ENCODE results near the gene PLXND1. TPM values are rescaled to one million over a fixed set of nuclear protein-coding genes. Genes with fewer than 3 reads are reported as not detected.

PLXND1 gene
- total RNA-seq, 4 donors from 2014 or later: 45.0 to 77.9 (median 61.5) TPM

DNA sequence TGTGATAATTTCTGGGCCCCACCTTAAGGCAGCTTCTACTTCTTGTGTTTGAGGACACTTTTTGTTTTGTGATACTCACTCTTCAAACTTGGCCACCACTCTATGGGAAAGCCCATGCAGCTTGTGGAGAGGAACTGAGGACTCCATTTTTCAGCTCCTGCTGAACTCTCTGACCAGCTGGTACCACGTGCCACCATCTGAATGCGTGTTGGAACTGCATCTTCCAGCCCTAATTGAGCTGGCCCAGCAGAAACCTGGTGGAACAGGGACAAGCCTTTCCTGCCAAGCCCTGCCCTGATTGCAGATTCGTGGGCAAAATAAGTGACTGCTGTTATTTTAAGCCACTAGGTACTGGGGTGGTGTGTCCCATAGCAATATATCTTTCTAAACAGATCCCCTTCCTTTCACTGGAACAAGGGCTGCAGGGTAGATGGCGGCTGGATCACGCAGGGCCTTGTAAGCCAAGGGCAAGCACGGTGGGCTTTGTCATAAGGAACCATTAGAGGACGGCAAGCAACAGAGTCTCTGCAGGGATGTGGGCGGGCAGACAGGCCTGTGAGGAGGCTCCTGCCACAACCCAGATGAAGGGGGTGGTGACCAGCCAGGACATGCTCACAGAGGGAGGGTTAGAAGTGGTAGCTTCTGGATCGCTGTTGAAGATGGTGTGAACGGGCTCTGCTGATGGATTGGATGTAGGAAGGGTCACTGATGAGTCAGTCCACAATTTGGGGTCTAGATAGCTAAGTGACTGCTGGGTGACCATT is 54.0 kb downstream of the PLXND1 start:
- no peak for ATAC-seq
- 61 to 85% methylated on average over 7 to 8 of the region's 10 CpGs for WGBS, 2 donors (ENCODE audit: low coverage in 1 of 2)
- Histone ChIP-seq H3K27ac (no peak overlapping the region), H3K4me3 (no peak overlapping the region), H3K27me3 (no peaks in the 10 kb centered on the region), H3K9me3 (no peaks in the 10 kb centered on the region), H3K4me1 (peaks cover 0 to 39% (median 0%) of the 10 kb centered on the region in 3 donors), H3K36me3 (peaks cover 0 to 21% of the 10 kb centered on the region in 2 donors)
- no peak for TF ChIP-seq EP300 (IDR thresholded peaks at IDR 0.05)
- TF ChIP-seq, protein P1, sequence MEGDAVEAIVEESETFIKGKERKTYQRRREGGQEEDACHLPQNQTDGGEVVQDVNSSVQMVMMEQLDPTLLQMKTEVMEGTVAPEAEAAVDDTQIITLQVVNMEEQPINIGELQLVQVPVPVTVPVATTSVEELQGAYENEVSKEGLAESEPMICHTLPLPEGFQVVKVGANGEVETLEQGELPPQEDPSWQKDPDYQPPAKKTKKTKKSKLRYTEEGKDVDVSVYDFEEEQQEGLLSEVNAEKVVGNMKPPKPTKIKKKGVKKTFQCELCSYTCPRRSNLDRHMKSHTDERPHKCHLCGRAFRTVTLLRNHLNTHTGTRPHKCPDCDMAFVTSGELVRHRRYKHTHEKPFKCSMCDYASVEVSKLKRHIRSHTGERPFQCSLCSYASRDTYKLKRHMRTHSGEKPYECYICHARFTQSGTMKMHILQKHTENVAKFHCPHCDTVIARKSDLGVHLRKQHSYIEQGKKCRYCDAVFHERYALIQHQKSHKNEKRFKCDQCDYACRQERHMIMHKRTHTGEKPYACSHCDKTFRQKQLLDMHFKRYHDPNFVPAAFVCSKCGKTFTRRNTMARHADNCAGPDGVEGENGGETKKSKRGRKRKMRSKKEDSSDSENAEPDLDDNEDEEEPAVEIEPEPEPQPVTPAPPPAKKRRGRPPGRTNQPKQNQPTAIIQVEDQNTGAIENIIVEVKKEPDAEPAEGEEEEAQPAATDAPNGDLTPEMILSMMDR (IDR thresholded peaks at IDR 0.05): no peak
- no peak for TF ChIP-seq POLR2A (IDR thresholded peaks at IDR 0.05)
- no peak for TF ChIP-seq POLR2AphosphoS5 (IDR thresholded peaks at IDR 0.05)

DNA sequence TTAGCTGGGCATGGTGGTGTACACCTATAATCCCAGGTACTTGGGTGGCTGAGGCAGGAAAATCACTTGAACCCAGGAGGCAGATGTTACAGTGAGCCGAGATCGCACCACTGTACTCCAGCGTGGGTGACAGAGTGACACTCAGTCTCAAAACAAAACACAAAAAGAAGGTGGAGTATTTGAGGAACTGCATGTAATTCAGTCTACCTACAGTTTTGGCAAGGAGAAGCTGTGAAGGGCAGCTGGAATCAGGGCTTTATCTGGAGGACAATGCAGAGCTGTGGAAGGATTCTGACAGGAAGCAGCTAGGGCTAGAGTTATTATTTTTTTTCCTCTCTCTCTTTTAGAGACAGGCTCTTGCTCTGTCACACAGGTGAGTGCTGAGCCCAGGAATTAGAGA is 56.7 kb downstream of the PLXND1 start:
- Histone ChIP-seq H3K4me3 (no peak overlapping the region), H3K27me3 (no peaks in the 10 kb centered on the region), H3K4me1 (peaks cover 0 to 14% (median 0%) of the 10 kb centered on the region in 3 donors), H3K27ac (no peak overlapping the region), H3K36me3 (no peaks in the 10 kb centered on the region), H3K9me3 (no peaks in the 10 kb centered on the region)
- WGBS, 2 donors (ENCODE audit: low coverage in 1 of 2): 95% methylated on average over 3 of the region's 3 CpGs; no CpG with 5 or more reads in 1 of the 2 donors
- no peak for TF ChIP-seq POLR2AphosphoS5 (IDR thresholded peaks at IDR 0.05)
- TF ChIP-seq EP300 (IDR thresholded peaks at IDR 0.05): no peak
- TF ChIP-seq, protein P1 (IDR thresholded peaks at IDR 0.05): no peak
- no peak for TF ChIP-seq POLR2A (IDR thresholded peaks at IDR 0.05)
- no peak for ATAC-seq

DNA sequence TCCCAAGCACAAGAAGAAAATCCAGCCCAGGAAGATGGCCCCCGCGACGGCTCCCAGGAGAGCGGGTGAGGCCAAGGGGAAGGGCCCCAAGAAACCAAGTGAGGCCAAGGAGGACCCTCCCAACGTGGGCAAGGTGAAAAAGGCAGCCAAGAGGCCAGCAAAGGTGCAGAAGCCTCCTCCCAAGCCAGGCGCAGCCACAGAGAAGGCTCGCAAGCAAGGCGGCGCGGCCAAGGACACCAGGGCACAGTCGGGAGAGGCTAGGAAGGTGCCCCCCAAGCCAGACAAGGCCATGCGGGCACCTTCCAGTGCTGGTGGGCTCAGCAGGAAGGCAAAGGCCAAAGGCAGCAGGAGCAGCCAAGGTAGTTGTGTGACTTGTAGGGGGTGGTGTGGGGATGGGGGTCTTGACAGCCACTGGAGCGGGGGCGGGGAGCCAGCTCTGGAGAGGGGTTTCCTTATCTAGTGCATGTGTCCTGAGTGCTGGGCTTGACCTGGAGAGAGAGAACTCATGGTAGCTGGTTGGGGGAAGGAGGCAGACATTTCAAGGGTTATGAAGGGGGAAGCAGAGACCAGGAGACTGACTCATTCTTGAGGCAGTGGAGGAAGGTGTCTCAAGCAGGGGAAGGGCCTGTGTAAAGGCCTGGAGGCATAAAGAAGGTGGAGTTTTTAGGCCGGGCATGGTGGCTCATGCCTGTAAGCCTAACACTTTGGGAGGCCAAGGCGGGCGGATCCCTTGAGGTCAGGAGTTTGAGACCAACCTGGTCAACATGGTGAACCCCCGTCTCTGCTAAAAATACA is 57.3 kb downstream of the PLXND1 start:
- 94% methylated on average over 4 of the region's 18 CpGs; no CpG with 5 or more reads in 1 of the 2 donors for WGBS, 2 donors (ENCODE audit: low coverage in 1 of 2)
- peaks cover 0 to 8% (median 0%) of the 10 kb centered on the region in 3 donors for H3K4me1 ChIP-seq
- no peaks in the 10 kb centered on the region for H3K27me3 ChIP-seq
- no peak for ATAC-seq
- no peak overlapping the region for H3K4me3 ChIP-seq
- no peak overlapping the region for H3K27ac ChIP-seq
- TF ChIP-seq POLR2AphosphoS5 (IDR thresholded peaks at IDR 0.05): no peak
- no peak for TF ChIP-seq EP300 (IDR thresholded peaks at IDR 0.05)
- TF ChIP-seq, protein P1 (IDR thresholded peaks at IDR 0.05): no peak
- TF ChIP-seq POLR2A (IDR thresholded peaks at IDR 0.05): no peak
- H3K36me3 ChIP-seq: no peaks in the 10 kb centered on the region
- no peaks in the 10 kb centered on the region for H3K9me3 ChIP-seq

DNA sequence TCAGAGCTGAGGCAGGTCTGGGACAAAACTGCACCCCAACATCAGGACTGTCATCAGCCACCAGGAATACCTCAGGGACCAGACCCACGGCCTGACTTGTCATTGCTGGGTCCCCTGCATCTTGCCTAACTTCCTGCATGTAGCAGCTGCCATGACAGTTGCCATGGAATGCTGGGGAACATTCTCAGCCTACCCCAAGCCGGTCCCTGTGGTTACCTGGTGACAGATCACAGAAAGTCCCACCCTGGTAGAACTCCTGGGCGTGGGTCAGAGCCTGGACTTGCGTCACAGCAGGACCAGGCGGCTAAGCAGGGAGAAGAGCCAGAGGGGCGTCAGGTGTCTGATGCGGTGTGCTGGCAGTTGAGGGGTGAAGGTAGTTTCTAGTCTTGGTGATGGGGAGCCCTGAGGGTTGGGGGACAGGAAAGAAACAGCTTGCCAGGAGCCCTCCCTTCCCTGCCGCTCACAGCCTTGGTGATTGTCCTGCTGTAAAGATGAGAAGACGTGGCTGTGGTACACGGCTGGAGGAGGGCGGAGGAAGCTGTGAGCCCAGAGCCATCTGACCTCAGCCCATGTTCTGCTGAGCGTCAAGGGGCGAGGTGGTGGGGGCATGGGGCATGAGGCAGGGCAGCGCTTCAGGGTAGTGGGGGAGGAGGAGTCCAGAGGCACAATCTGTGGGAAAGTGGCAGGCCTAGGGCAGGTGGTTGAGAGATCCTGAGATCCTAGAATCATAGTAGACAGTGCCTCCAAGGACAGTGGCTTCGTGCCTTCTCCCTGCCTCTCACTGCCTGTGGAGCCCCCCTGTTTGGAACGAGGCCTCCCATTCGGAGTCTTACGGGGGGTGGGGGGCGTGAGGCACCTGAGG is 58.1 kb downstream of the PLXND1 start:
- no peak for ATAC-seq
- Histone ChIP-seq H3K4me1 (no peaks in the 10 kb centered on the region), H3K27ac (no peak overlapping the region), H3K4me3 (no peak overlapping the region), H3K27me3 (no peaks in the 10 kb centered on the region), H3K9me3 (no peaks in the 10 kb centered on the region), H3K36me3 (no peaks in the 10 kb centered on the region)
- TF ChIP-seq POLR2A (IDR thresholded peaks at IDR 0.05) (no peak), POLR2AphosphoS5 (IDR thresholded peaks at IDR 0.05) (no peak), EP300 (IDR thresholded peaks at IDR 0.05) (no peak)
- TF ChIP-seq, protein P1 (IDR thresholded peaks at IDR 0.05): no peak
- WGBS, 2 donors (ENCODE audit: low coverage in 1 of 2): 83 to 92% methylated on average over 4 to 6 of the region's 19 CpGs
